ENCODE measurements around the gene THAP10.
"Not testable (repeated sequence)": the region's sequence is repeated elsewhere in the genome, so short reads cannot be mapped to it uniquely, and the experiment has no call there.

THAP10 gene

GRCh38 chr15:70873232-70874054 lies 18.8 kb downstream of the THAP10 start:
- H3K4me3 ChIP-seq (ENCODE audit: low read depth, low read length) = no peak overlapping the region
- no peak for DNase-seq (ENCODE audit: low read depth, low spot score)
- no peak for TF ChIP-seq CTCF (IDR thresholded peaks at IDR 0.05; ENCODE audit: insufficient read depth, low read length, missing control alignments)
- POLR2A ChIA-PET = interaction anchor here (1.4 kb wide), 1 partner anchor 19 kb away, joined by 3 read pairs; the partner anchor contains the start of gene LARP6
- CTCF ChIA-PET = interaction anchor here (0.7 to 4.4 kb wide), 19 partner anchors 7 to 571 kb away, joined by 3 to 76 read pairs (median 13); partner anchors contain the start of genes LARP6, LRRC49 and THAP10

GRCh38 chr15:70871490-70871889 lies 20.7 kb downstream of the THAP10 start:
- H3K4me3 ChIP-seq (ENCODE audit: low read depth, low read length); POLR2A ChIA-PET; DNase-seq (ENCODE audit: low read depth, low spot score); CTCF ChIA-PET: not testable (repeated sequence)

- ChIA-PET POLR2A (interaction anchor here (0.6 to 1.2 kb wide), 6 partner anchors 9 to 78 kb away, joined by 3 to 4 read pairs (median 3); partner anchors contain the start of gene LARP6), CTCF (interaction anchor here (0.8 to 3.2 kb wide), 10 partner anchors 9 to 148 kb away, joined by 3 to 30 read pairs (median 6); partner anchors contain the start of gene LARP6)
- no peak for DNase-seq (ENCODE audit: low read depth, low spot score)
- TF ChIP-seq CTCF (IDR thresholded peaks at IDR 0.05; ENCODE audit: insufficient read depth, low read length, missing control alignments) = no peak
- no peak overlapping the region for H3K4me3 ChIP-seq (ENCODE audit: low read depth, low read length)
Observed at GRCh38 chr15:70870051-70870450, 22.2 kb downstream of the THAP10 start.

GRCh38 chr15:70869346-70869745 lies 22.9 kb downstream of the THAP10 start:
- ChIA-PET CTCF (interaction anchor here (1.1 to 3.2 kb wide), 12 partner anchors 8 to 189 kb away, joined by 3 to 30 read pairs (median 5); partner anchors contain the start of gene LARP6), POLR2A (interaction anchor here (0.9 to 1.2 kb wide), 4 partner anchors 9 to 77 kb away, joined by 3 to 4 read pairs (median 3); partner anchors contain the start of gene LARP6)
- DNase-seq (ENCODE audit: low read depth, low spot score) = no peak
- no peak for TF ChIP-seq CTCF (IDR thresholded peaks at IDR 0.05; ENCODE audit: insufficient read depth, low read length, missing control alignments)
- H3K4me3 ChIP-seq (ENCODE audit: low read depth, low read length) = no peak overlapping the region

GRCh38 chr15:70867911-70868467 lies 24.2 kb downstream of the THAP10 start:
- TF ChIP-seq CTCF (IDR thresholded peaks at IDR 0.05; ENCODE audit: insufficient read depth, low read length, missing control alignments) = no peak
- ChIA-PET POLR2A (no interaction called here), CTCF (interaction anchor here (1.4 to 3.2 kb wide), 6 partner anchors 11 to 56 kb away, joined by 3 to 30 read pairs (median 12); partner anchors contain the start of gene LARP6)
- DNase-seq (ENCODE audit: low read depth, low spot score) = no peak
- no peak overlapping the region for H3K4me3 ChIP-seq (ENCODE audit: low read depth, low read length)

GRCh38 chr15:70866982-70867641 lies 25.1 kb downstream of the THAP10 start:
- no peak for TF ChIP-seq CTCF (IDR thresholded peaks at IDR 0.05; ENCODE audit: insufficient read depth, low read length, missing control alignments)
- DNase-seq (ENCODE audit: low read depth, low spot score) = no peak
- POLR2A ChIA-PET = no interaction called here
- no peak overlapping the region for H3K4me3 ChIP-seq (ENCODE audit: low read depth, low read length)
- CTCF ChIA-PET = interaction anchor here (3.0 to 3.2 kb wide), 2 partner anchors 14 to 42 kb away, joined by 17 to 30 read pairs; partner anchors contain the start of gene LARP6

Measured in AG04449 (cell line).